ENCODE measurements around the gene TOMM34.

GRCh38 chr20:44954211-44954610 is 6.0 kb downstream of the TOMM34 start:
- TF ChIP-seq RBFOX2 (IDR thresholded peaks at IDR 0.05; ENCODE audit: low read depth, low read length) (no peak), ZNF707 (CRISPR knock-in tag; conservative IDR thresholded peaks at IDR 0.05) (no peak), SUPT5H (IDR thresholded peaks at IDR 0.05) (no peak), YY1 (IDR thresholded peaks at IDR 0.05; ENCODE audit: borderline replicate concordance in 1 of 3, control insufficient read depth in 1 of 3, extremely low read depth in 1 of 3, insufficient read depth in 3 of 3, insufficient read length in 1 of 3, insufficient replicate concordance in 2 of 3, low read depth in 1 of 3, low read length in 2 of 3) (no peak), SP1 (CRISPR knock-in tag; IDR thresholded peaks at IDR 0.05) (no peak), RFX5 (IDR thresholded peaks at IDR 0.05; ENCODE audit: low read depth, low read length) (no peak), PHB2 (IDR thresholded peaks at IDR 0.05; ENCODE audit: low read depth) (no peak), TARDBP (IDR thresholded peaks at IDR 0.05) (no peak), CTCF (IDR thresholded peaks at IDR 0.05 in 2 of 3, conservative IDR thresholded peaks at IDR 0.05 in 1 of 3; ENCODE audit: insufficient read depth in 2 of 3, low read depth in 1 of 3, low read length in 3 of 3) (no peak), PURB (CRISPR knock-in tag; IDR thresholded peaks at IDR 0.05; ENCODE audit: low read depth) (no peak), ERF (CRISPR knock-in tag; IDR thresholded peaks at IDR 0.05) (no peak), FOXK2 (conservative IDR thresholded peaks at IDR 0.05 in 1 of 2, IDR thresholded peaks at IDR 0.05 in 1 of 2; ENCODE audit: low read depth in 2 of 2) (no peak)
